Retina (tissue), 1 donor: ENCODE data around the gene SLC25A4.
A peak's percentile ranks its signal among the peaks of the same experiment; 100 is the strongest.

Experiments used
- DNase-seq: peaks from one replicate; pipeline ENCODE4 v3.0.0-alpha.2; 2016

Gene SLC25A4

GRCh38 chr4:185122681-185123345 lies 20.3 kb upstream of the SLC25A4 start:
- no peak for DNase-seq

GRCh38 chr4:185124006-185124405 lies 19.1 kb upstream of the SLC25A4 start:
- DNase-seq = no peak

- peak; percentile 83 for DNase-seq
Observed at GRCh38 chr4:185127021-185127925, 15.8 kb upstream of the SLC25A4 start.

- peak; percentile 86 for DNase-seq
Observed at GRCh38 chr4:185128272-185129119, 14.6 kb upstream of the SLC25A4 start.

GRCh38 chr4:185134307-185134869 lies 8.7 kb upstream of the SLC25A4 start:
- DNase-seq = peak; percentile 48

GRCh38 chr4:185137233-185137925 lies 5.7 kb upstream of the SLC25A4 start:
- DNase-seq = peak; percentile 38

- DNase-seq = no peak
Observed at GRCh38 chr4:185138161-185138560, 4.9 kb upstream of the SLC25A4 start.

- no peak for DNase-seq
Observed at GRCh38 chr4:185139736-185140135, 3.3 kb upstream of the SLC25A4 start.

- DNase-seq = no peak
Observed at GRCh38 chr4:185141777-185142176, 1.3 kb upstream of the SLC25A4 start.

GRCh38 chr4:185142564-185142911 lies 528 bp upstream of the SLC25A4 start:
- no peak for DNase-seq

- peak; percentile 54 for DNase-seq
Observed at GRCh38 chr4:185143601-185143969, 519 bp downstream of the SLC25A4 start.

- no peak for DNase-seq
Observed at GRCh38 chr4:185144601-185145240, 1.7 kb downstream of the SLC25A4 start.

- no peak for DNase-seq
Observed at GRCh38 chr4:185145572-185145971, 2.5 kb downstream of the SLC25A4 start.

- no peak for DNase-seq
Observed at GRCh38 chr4:185149392-185149791, 6.3 kb downstream of the SLC25A4 start.

GRCh38 chr4:185151296-185151695 lies 8.2 kb downstream of the SLC25A4 start:
- no peak for DNase-seq

GRCh38 chr4:185165605-185166063 lies 22.6 kb downstream of the SLC25A4 start:
- DNase-seq = no peak

GRCh38 chr4:185167234-185167633 lies 24.2 kb downstream of the SLC25A4 start:
- no peak for DNase-seq

- DNase-seq = no peak
Observed at GRCh38 chr4:185171373-185172071, 28.5 kb downstream of the SLC25A4 start.

GRCh38 chr4:185179488-185179887 lies 36.4 kb downstream of the SLC25A4 start:
- DNase-seq = no peak

- DNase-seq = no peak
Observed at GRCh38 chr4:185182239-185182638, 39.2 kb downstream of the SLC25A4 start.
